GM23338 (cell line): Measurements from ENCODE around the gene CARMIL1.

Experiments
- CREB1 ChIP-seq: fragments of 250-450 bp; sonication (Bioruptor Pico); IDR thresholded peaks from 2 replicates; pipeline ENCODE4 v1.5.0; 2020; ENCODE audit warnings: low read depth, mild to moderate bottlenecking, moderate library complexity
- EZH2 ChIP-seq: fragments of 200-600 bp; sonication (generic); IDR thresholded peaks from one replicate; pipeline ENCODE4 v1.8.0; 2017; ENCODE audit warnings: antibody characterized with exemption, mild to moderate bottlenecking, low read depth; ENCODE audit not compliant: unreplicated experiment
- EZH2phosphoT487 ChIP-seq: fragments of 200-600 bp; sonication (generic); IDR thresholded peaks from one replicate; pipeline ENCODE4 v1.8.1; 2018; ENCODE audit warnings: antibody characterized with exemption; ENCODE audit not compliant: unreplicated experiment
- JUNB ChIP-seq: IDR thresholded peaks from one replicate; pipeline ENCODE4 v1.6.1; 2016; ENCODE audit warnings: antibody characterized with exemption; ENCODE audit not compliant: unreplicated experiment
- NANOG ChIP-seq: IDR thresholded peaks from 2 replicates; pipeline ENCODE4 v1.6.1; 2016; ENCODE audit warnings: antibody characterized with exemption, borderline replicate concordance
- POLR2AphosphoS5 ChIP-seq: IDR thresholded peaks from 2 replicates; pipeline ENCODE4 v1.6.1; 2016; ENCODE audit warnings: antibody characterized with exemption, low read depth
- STAT1 ChIP-seq: IDR thresholded peaks from one replicate; pipeline ENCODE4 v1.6.1; 2016; ENCODE audit warnings: antibody characterized with exemption; ENCODE audit not compliant: unreplicated experiment
- ZNF114 ChIP-seq: fragments of 250-450 bp; sonication (Bioruptor Pico); IDR thresholded peaks from 2 replicates; pipeline ENCODE4 v1.5.0; 2020; ENCODE audit warnings: mild to moderate bottlenecking, moderate library complexity
- ZNF331 ChIP-seq: fragments of 250-450 bp; sonication (Bioruptor Pico); IDR thresholded peaks from 2 replicates; pipeline ENCODE4 v1.5.0; 2020; ENCODE audit warnings: low read depth, mild to moderate bottlenecking, moderate library complexity
- TF ChIP-seq, protein P1 (sequence below), 2 experiments: fragments of 200-600 bp in 1 of 2; sonication (generic) in 1 of 2; conservative IDR thresholded peaks; 2 replicates each; pipeline versions ENCODE4 v1.5.1 to v1.6.1; 2016 to 2017; ENCODE audit warnings: antibody characterized with exemption in 2 of 2, low read depth in 2 of 2, mild to moderate bottlenecking in 2 of 2, moderate library complexity in 1 of 2
- TF ChIP-seq, protein P2 (sequence below): IDR thresholded peaks from one replicate; pipeline ENCODE4 v1.6.1; 2018; ENCODE audit warnings: antibody characterized with exemption; ENCODE audit not compliant: unreplicated experiment
- TF ChIP-seq, protein P3 (sequence below): IDR thresholded peaks from 2 replicates; pipeline ENCODE4 v1.6.1; 2016; ENCODE audit warnings: antibody characterized with exemption
- TF ChIP-seq, protein P4 (sequence below): fragments of 250-450 bp; sonication (Bioruptor Pico); IDR thresholded peaks from 2 replicates; pipeline ENCODE4 v1.5.0; 2020; ENCODE audit warnings: mild to moderate bottlenecking, moderate library complexity

DNA sequence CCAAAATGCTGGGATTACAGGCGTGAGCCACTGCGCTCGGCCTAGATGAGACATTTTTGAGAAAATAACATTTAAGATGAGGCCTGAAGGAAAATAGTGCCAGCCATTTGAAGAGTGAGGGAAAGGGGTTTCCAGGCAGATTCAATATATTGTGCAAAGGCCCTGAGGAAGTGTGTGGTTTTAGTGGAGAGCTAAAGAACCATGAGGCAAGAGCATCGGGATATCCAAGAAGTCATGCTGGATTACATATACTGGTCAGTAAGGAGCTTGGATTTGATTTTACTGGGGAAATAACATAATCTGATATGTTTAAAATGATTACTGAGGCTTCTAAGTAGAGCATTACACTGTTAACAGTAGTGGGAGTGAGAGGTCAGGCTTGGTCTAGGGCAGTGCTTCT, 47.0 kb downstream of the CARMIL1 start:
- TF ChIP-seq, protein P1, sequence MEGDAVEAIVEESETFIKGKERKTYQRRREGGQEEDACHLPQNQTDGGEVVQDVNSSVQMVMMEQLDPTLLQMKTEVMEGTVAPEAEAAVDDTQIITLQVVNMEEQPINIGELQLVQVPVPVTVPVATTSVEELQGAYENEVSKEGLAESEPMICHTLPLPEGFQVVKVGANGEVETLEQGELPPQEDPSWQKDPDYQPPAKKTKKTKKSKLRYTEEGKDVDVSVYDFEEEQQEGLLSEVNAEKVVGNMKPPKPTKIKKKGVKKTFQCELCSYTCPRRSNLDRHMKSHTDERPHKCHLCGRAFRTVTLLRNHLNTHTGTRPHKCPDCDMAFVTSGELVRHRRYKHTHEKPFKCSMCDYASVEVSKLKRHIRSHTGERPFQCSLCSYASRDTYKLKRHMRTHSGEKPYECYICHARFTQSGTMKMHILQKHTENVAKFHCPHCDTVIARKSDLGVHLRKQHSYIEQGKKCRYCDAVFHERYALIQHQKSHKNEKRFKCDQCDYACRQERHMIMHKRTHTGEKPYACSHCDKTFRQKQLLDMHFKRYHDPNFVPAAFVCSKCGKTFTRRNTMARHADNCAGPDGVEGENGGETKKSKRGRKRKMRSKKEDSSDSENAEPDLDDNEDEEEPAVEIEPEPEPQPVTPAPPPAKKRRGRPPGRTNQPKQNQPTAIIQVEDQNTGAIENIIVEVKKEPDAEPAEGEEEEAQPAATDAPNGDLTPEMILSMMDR (conservative IDR thresholded peaks at IDR 0.05; ENCODE audit: low read depth in 2 of 2): no peak
- TF ChIP-seq EZH2 (no peak), POLR2AphosphoS5 (no peak), EZH2phosphoT487 (no peak), CREB1 (CRISPR knock-in tag) (no peak), ZNF114 (CRISPR knock-in tag) (no peak), NANOG (no peak), ZNF331 (CRISPR knock-in tag) (no peak), JUNB (no peak), STAT1 (no peak)
- TF ChIP-seq, protein P2, sequence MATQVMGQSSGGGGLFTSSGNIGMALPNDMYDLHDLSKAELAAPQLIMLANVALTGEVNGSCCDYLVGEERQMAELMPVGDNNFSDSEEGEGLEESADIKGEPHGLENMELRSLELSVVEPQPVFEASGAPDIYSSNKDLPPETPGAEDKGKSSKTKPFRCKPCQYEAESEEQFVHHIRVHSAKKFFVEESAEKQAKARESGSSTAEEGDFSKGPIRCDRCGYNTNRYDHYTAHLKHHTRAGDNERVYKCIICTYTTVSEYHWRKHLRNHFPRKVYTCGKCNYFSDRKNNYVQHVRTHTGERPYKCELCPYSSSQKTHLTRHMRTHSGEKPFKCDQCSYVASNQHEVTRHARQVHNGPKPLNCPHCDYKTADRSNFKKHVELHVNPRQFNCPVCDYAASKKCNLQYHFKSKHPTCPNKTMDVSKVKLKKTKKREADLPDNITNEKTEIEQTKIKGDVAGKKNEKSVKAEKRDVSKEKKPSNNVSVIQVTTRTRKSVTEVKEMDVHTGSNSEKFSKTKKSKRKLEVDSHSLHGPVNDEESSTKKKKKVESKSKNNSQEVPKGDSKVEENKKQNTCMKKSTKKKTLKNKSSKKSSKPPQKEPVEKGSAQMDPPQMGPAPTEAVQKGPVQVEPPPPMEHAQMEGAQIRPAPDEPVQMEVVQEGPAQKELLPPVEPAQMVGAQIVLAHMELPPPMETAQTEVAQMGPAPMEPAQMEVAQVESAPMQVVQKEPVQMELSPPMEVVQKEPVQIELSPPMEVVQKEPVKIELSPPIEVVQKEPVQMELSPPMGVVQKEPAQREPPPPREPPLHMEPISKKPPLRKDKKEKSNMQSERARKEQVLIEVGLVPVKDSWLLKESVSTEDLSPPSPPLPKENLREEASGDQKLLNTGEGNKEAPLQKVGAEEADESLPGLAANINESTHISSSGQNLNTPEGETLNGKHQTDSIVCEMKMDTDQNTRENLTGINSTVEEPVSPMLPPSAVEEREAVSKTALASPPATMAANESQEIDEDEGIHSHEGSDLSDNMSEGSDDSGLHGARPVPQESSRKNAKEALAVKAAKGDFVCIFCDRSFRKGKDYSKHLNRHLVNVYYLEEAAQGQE: no peak
- TF ChIP-seq, protein P3, sequence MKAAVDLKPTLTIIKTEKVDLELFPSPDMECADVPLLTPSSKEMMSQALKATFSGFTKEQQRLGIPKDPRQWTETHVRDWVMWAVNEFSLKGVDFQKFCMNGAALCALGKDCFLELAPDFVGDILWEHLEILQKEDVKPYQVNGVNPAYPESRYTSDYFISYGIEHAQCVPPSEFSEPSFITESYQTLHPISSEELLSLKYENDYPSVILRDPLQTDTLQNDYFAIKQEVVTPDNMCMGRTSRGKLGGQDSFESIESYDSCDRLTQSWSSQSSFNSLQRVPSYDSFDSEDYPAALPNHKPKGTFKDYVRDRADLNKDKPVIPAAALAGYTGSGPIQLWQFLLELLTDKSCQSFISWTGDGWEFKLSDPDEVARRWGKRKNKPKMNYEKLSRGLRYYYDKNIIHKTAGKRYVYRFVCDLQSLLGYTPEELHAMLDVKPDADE: no peak
- TF ChIP-seq, protein P4, sequence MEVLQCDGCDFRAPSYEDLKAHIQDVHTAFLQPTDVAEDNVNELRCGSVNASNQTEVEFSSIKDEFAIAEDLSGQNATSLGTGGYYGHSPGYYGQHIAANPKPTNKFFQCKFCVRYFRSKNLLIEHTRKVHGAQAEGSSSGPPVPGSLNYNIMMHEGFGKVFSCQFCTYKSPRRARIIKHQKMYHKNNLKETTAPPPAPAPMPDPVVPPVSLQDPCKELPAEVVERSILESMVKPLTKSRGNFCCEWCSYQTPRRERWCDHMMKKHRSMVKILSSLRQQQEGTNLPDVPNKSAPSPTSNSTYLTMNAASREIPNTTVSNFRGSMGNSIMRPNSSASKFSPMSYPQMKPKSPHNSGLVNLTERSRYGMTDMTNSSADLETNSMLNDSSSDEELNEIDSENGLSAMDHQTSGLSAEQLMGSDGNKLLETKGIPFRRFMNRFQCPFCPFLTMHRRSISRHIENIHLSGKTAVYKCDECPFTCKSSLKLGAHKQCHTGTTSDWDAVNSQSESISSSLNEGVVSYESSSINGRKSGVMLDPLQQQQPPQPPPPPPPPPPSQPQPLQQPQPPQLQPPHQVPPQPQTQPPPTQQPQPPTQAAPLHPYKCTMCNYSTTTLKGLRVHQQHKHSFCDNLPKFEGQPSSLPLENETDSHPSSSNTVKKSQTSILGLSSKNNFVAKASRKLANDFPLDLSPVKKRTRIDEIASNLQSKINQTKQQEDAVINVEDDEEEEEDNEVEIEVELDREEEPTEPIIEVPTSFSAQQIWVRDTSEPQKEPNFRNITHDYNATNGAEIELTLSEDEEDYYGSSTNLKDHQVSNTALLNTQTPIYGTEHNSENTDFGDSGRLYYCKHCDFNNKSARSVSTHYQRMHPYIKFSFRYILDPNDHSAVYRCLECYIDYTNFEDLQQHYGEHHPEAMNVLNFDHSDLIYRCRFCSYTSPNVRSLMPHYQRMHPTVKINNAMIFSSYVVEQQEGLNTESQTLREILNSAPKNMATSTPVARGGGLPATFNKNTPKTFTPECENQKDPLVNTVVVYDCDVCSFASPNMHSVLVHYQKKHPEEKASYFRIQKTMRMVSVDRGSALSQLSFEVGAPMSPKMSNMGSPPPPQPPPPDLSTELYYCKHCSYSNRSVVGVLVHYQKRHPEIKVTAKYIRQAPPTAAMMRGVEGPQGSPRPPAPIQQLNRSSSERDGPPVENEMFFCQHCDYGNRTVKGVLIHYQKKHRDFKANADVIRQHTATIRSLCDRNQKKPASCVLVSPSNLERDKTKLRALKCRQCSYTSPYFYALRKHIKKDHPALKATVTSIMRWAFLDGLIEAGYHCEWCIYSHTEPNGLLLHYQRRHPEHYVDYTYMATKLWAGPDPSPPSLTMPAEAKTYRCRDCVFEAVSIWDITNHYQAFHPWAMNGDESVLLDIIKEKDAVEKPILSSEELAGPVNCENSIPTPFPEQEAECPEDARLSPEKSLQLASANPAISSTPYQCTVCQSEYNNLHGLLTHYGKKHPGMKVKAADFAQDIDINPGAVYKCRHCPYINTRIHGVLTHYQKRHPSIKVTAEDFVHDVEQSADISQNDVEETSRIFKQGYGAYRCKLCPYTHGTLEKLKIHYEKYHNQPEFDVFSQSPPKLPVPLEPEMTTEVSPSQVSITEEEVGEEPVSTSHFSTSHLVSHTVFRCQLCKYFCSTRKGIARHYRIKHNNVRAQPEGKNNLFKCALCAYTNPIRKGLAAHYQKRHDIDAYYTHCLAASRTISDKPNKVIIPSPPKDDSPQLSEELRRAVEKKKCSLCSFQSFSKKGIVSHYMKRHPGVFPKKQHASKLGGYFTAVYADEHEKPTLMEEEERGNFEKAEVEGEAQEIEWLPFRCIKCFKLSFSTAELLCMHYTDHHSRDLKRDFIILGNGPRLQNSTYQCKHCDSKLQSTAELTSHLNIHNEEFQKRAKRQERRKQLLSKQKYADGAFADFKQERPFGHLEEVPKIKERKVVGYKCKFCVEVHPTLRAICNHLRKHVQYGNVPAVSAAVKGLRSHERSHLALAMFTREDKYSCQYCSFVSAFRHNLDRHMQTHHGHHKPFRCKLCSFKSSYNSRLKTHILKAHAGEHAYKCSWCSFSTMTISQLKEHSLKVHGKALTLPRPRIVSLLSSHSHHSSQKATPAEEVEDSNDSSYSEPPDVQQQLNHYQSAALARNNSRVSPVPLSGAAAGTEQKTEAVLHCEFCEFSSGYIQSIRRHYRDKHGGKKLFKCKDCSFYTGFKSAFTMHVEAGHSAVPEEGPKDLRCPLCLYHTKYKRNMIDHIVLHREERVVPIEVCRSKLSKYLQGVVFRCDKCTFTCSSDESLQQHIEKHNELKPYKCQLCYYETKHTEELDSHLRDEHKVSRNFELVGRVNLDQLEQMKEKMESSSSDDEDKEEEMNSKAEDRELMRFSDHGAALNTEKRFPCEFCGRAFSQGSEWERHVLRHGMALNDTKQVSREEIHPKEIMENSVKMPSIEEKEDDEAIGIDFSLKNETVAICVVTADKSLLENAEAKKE: no peak
